ENCODE measurements around the gene MARCHF3.

Gene MARCHF3

DNA sequence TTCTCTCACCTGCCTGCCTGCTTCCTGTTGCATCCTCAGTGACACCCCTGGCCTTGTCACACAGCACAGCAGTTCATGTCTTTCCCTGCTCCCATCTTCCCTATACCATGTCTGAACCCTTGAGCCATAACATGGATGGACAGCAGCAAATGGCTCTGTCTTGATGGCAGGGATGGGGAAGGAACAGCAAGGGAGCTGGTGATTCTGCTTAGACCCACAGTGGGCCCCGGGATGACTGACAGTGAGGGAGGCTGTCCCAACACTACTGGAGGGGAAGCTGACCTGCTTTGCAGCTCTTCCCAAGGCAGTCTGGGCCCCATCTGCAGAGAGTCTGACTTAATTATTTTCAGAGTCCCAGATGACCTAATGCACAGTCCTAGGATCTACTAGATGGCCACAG, 48.2 kb downstream of the MARCHF3 start:
- DNase-seq = no peak

DNA sequence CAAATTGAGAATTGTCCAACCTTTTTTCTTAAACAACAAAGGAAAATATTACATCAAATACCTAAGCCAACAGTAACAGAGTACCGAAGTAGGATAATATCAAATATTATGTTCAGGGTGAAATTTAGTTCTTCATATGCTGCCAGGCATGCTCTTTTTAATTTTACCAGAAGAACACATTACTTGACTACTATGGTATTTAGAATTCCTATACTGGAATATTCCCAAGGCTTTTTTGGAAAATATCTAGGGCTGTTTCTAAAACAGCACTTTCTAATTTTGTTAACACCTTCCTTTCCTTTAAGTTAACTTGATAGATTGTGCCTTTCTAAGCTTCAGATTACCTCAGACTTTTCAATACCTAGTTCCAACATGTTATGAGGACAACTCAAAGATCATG, 48.7 kb downstream of the MARCHF3 start:
- no peak for DNase-seq

DNA sequence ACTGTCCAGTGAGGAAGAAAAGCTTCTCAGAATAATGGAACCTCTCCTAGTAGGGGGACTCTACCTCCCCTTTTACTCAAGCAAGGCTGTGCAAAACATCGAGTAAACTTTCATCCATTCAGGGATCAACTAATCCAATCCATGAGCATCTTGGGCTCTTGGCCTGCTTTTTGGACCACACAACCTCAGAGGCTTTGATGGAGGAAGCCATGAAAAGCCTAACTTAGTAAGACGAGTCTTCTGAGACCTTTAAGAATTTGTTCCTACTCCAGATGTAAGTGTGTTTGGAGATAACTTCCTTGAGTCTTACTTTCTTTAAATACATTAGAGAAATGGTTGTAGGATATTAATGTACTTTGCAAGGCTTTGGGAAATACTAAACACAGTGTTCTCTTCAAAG, 49.1 kb downstream of the MARCHF3 start:
- no peak for DNase-seq

DNA sequence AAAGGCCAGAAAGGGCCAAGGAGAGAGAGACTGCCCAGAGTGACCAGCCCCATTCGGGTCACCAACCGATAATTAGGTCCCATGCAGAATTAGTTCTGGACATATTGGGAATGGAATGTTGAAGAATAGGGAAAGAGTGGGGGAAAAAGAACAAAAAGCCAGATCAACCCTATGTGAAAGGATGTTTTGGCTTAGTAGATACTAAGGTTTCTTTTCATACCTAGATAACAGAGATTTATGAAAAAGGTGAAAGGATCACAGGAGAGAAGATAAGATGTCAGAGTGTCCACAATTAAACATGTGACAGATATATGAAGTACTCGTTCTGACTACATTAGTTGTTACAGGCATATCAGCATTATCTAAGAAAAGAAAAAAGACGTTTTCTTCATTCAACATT, 52.1 kb downstream of the MARCHF3 start:
- DNase-seq = no peak

DNA sequence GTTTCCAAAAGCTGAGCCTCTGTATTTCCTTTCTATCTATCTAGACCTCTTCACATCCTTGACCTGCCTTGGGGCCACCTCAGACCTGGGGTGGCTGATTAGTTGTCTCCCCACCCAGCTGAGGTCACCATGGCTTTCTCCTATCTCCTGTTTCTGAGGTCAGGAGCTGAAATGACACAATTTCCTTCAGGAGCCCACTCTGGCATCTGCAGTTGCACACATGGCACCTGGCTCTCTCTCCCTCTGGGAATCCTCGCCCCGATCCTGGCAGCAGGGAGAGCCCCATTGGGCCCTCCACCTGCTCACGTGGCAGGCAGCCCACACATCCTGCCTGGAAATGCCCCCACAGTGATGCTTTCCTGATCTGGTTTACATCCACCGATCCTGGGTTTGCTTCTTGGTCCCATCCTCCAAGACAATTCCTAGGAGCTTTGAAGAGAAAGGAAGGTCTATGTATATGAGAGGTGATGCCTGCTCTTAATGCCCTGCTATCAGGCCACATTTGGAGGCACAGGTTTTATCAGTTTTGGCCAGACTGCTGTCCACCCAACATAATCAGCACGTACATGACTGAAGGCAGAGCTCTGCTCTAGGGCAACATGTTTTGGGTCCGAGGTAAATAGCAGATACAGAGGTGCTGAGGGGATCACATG, 53.7 kb downstream of the MARCHF3 start:
- no peak for DNase-seq

DNA sequence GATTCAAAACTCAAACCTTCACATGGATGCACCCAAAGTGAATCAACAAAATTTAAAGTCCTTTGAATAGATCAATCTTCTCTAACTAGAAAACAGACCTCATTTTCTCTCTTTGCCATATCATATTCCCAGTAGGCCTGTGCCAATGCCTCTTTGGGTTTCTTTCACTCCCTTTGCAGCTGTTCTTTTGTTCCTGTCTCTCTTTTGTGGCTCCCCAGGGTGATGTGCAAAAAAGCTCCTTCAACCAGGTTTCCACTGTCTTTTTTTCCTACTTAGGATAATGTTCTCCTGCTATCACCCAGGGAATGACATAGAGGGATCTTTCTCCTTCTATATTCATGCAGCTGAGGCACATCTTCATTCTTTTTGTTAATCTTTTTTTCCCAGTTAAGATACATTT, 54.6 kb downstream of the MARCHF3 start:
- DNase-seq = no peak

DNA sequence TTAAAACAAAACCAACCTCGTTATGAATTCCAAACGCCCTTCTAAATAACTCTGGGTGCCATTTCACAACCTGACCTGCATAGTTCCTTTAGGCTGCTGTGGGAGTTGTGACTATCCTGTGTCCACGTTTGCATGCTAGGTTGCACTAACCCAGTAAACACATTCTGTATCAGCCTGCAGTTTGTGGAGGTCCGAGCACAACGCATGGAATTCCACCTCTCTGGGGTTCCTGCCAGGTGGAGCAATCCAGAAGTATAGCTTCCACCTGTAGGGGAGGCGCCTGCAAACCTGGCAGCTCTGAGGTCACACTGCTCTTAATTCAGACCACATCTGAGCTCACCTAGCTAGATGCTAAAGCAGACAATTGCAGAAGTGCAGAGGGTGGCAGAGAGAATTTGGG, 57.2 kb downstream of the MARCHF3 start:
- DNase-seq = peak in 1 of 6 experiments; percentile 15

DNA sequence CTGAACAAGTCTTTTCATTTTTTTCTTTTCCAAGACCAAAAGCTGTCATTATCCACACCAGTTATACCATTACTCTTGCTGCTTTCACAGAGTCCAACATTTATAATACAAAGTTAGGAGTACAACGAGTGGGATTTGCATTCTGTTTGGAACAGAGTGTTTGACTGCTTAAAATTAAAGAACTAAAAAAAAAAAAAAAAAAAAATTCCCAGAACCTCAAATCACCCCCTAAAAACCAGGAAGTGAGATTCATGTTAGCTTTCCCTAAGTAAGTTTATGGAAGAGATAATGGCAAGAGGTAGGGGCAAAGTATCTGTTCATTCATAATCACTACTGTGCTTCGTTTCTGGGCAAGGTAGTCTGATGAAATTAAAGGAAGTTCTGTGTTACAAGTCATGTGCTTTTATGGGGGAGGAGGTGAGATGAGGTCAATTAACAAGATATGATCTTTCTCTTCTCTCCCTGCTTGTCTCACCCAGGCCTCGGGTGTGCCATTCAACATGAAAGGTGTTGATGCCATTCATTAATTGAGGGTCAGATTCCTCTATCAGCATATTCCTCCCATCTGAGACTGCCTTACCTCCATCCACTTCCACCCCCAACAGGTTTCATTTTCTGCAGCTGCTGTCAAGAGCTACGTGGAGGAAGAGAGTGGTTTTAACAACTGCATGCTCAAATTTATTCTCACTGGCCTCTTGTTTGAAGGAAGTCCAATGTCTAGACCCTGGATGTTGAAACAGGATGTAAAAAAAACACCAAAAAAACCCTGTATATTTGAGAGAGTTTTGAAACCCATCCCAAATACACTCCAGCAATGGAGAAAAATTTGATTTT, 58.1 kb downstream of the MARCHF3 start:
- DNase-seq = peak in 3 of 6 experiments; percentile 28 to 40 (median 31)

DNA sequence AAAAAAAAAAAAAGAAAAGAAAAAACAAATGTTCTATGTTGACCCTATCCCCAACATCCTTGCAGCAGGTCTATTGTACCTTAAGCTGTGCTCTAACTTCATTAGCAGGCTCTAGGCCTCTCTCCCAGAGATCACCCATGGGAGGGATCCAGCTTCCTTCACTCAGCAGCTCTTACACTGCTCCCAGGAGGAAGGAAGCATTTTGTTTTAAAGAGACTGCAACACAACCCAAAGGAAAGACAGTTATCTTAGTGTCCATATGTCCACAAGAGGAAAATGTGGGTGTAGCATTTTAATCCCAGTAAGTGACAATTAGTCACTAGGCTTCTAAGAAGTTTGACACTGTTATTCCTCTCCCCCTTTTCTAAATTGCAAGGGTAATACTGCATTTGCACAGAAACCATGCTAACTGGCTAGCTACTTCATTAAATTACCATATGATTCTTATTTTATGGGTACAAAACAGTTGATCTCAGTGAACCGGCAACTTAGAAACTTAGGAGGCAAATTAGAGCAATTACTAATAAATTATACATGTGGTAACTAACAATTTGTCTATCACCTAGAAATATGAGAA, 58.8 kb downstream of the MARCHF3 start:
- no peak for DNase-seq

DNA sequence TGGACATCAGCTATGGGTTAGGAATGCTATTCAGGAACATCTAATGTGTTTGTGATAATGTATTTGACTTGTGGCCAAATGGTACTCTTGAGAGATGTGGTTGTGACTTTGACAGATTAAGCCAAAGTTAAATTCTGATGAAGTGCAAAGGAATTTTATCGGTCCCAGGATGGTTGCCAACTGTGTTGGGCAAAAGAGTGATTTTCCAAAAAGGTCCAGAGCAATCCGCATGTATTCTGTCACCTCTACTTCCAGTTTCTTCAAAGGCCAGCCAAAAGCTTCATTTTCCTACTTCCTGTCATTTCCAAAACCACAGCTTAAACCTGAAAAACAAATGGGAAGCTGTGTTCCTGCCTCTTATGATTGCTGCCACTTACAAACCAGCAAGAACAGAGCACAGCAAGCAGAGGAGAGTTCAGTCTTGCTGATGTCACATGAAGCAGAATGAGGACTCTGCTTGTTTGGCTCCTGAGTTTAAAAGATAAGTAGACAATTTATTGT, 59.8 kb downstream of the MARCHF3 start:
- DNase-seq = no peak

DNA sequence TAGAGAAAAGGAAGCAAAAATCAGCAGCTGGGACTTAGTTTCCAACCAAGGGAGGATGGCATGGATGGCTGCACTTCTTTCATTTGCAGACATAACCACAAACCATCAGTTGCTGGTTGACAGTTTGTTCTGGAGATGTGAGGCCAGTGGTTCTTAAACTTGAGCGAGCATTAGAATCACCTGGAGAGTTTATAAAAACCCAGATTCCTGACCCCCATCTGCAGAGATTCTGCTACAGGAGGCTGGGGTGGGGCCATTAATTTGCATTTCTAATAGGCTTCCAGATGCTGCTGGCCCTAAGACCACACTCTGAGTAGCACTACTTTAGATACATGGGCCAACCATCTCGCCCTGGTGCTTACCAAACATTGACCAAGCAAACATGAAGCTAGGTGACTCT, 60.8 kb downstream of the MARCHF3 start:
- no peak for DNase-seq

DNA sequence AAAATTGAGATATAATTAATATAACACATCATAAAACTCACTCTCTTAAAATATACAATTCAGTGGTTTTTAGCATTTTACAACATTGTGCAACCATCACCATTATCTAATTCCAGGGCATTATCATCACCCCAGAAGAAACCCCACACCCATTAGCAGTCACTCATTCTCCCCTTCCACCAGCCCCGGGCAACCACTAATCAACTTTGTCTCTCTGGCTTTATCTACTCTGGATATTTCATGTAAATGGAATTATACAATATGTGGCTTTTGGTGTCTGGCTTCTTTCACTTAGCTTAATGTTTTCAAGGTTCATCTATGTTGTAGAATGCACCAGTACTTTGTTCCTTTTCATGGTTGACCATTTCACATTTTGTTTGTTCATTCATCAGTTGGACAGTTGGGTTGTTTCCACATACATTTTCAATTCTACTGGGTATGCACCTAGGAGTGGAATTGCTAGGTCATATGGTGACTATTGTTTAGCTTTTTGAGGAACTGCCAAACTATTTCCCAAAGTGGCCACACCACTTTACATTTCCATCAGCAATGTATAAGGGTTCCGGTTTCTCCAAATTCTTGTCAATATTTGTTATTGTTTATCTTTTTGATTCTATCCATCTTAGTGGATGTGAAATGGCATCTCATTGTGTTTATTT, 62.4 kb downstream of the MARCHF3 start:
- no peak for DNase-seq

DNA sequence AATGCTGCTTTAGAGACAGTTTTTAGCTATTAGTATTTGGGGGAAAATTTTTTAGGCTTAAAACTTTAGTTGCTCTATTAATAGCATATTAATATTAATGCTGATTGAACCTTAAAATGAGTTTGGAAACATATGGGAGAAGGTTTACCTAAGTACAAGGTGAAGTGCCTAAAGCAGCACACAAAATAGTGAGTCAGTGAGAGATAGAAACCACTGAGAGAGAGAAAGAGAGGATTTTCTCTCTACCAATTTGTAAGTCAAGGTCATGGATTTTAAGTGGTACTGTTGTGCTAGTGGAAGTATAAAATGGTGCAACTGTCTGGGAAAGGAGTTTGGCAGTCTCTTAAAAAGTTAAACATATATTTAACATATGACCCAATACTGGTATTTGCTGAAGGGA, 64.9 kb downstream of the MARCHF3 start:
- no peak for DNase-seq

DNA sequence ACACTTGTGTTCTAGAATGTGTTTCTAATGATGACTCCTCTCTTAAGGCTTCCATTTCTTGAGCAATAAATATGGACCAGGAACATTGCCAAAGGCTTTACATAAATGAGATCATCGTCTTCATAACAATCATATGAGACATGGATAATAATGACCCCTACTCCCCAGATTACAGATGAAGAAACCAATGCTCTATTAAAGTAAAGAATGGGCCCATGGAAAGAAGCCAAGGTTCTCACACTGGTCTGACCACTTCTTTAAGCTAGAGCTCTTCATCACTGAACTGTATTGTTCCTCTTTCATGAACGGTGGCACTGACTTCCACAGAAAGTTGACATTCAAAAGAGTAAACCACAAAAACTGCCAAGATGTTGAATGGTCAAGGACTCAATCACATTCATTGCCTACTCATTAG, 65.3 kb downstream of the MARCHF3 start:
- no peak for DNase-seq

DNA sequence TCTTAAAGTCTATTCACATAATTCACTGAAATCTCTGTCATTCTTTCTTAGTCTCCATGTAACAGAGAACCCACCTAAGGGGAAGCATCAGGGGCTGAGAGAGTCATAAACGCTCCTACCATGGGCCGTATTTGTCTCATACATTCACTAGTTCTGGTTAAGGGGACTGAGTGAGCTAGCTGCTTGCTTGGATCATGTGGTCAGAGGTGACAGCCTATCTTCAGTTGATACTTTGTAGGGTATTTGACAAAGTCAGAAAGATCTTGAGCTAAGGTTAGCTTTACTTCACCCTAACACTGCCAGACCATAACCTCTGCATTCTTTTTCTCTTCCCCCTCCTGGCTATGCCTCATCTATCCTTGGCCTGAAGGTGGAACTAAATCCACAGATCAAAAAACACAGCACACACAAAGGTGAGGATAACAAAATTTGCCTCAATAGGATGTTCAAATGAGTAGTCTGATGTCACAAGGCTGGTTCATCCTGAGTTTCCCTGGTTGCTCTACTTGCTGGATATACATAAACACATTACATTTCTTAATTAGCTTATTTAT, 66.5 kb downstream of the MARCHF3 start:
- no peak for DNase-seq

DNA sequence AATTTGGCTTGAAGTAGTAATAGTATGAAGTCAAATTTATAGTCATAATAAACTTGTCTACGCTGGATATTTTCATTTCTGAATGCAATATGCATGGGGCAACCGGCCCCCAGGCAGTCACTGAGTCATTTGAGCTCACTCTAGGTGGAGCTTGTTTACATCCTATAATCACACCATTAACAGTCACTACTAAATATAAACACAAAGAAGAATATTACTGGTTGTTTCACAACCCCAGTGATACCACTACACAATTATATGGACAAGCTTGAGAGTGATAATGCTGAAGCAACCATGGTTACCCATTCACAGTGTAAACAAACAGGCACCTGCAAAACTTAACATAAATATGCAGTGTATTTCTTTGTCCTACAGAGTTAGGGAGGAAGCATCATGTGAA, 68.7 kb downstream of the MARCHF3 start:
- DNase-seq = no peak

DNA sequence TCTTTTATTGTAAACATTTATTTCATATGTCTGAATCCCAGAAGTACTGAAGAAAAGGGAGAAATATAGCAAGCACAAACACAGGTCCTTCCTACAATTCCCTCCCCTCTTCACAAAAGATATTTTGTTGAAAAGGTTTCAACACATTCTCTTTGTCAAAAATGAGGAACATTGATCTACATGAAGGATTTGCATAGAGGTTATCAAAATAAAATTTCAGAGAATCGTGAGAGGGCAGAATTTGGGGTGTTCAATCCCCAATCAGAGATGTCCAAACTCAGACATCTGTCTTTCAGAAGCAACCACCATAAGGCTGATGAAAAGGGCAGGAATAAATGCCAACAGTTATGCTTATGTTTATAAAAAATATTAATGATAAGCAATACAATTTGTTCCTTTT, 69.2 kb downstream of the MARCHF3 start:
- DNase-seq = no peak

DNA sequence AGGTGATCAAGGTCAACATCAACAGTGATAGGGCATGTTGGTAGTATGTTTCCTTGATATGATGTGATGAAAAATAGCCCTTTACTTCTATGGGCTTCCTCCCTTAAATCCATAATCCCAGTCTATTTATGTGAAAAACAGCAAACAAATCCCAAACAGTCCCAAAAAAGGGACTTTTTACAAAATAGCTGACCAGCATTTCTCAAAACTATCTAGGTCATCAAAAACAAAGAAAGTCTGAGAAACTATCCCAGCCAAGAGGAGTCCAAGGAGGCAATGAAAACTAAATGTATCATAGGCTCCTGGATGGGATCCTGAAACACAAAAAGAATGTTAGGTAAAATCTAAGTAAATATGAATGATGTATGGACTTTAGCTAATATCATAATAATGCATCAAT, 71.2 kb downstream of the MARCHF3 start:
- DNase-seq = no peak

DNA sequence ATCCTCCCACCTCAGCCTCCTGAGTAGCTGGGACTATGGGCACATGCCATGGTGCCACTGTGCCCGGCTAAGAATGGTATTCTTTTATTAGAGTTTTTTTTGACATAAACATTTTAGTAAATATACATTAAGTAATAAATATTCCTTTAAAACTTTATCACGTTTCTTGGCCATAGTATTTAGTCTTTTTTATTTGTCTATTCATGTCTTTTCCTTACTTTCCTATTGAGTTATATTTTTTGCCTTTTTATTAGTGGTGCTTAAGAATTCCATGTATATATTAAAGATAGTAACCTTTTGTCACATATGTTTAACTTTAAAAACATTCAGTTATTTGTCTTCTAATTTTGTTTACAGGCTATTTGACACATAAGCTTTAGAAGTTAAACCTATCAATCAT, 73.4 kb downstream of the MARCHF3 start:
- DNase-seq = no peak

DNA sequence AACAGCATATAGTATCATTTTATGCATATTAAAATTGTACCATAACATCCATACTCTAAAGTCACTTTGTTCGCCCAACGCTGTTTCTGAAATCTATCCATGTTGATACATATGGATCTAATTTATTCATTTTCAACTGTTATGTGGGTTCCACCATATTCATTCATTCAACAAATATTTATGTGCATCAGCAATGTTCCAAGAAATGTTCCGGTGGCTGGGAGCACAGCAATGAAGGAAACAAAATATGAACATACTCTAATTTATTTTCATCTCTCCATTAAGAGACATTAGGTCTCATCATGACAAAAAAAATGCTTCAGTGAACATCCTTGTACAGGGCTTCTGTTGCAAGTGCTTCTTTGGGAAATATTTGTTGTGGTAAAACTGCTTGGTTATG, 75.4 kb downstream of the MARCHF3 start:
- DNase-seq = no peak

DNA sequence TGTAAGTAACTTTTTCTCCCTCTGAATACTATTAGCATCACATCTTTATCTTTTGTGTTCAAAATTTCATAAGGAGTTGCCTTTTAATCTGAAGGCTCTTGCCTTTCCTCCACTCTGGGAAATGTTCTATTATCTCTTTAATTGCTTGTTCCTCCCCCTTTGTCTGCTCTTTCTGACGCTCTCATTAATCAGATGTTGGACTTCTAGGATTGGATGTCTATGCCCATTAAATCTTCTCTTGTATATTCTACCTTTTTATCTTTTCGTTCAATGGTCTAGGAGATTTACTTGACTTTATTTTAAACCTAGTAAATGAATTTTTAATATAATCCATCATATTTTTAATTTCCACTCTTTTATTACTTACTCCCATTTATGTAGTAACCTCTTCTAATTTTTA, 76.7 kb downstream of the MARCHF3 start:
- DNase-seq = no peak

DNA sequence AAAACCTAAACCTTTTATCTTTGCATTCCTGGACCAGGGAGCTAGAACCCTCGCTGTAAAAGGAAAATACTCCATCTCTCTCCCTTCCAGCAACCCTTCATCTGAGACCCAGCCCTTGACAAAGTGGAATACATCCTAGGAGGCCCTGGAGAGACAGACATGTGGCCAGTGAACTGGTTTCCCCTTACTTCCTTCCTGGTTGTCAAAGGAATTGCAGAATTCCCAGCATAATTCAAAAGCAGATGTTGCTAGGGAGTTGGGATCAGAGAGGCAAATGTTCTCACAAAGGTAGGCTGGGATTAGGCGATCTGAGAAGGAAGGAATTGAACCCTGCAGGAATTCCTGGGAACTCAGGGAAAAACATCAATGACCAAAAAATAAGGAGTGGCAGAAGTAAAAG, 80.9 kb downstream of the MARCHF3 start:
- DNase-seq = no peak

DNA sequence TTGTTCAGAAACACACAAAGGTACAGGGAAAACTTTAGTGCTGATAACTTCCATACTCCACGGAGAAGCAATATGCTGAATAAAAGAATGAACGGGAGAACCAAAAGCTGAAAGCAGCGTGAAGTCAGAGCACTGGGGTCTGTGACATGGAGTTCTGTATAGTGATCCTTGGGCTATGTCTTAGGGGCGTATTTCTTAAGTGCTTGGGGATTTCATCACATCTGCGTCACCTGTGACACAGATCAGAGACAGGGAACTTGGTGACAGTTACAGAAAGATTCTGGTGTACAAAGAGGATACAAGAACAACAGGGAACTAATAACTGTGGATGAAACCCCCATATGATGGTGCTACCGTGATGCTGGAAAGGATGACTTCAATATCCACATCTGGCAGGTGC, 81.9 kb downstream of the MARCHF3 start:
- DNase-seq = no peak

All from stimulated activated naive CD4-positive, alpha-beta T cell (primary cell).